ENCODE results near the gene PLXNA2.

GRCh38 chr1:208088319-208088718, 155.9 kb downstream of the PLXNA2 start:
- TF ChIP-seq POLR2AphosphoS5 (IDR thresholded peaks at IDR 0.05; ENCODE audit: low read depth, low read length), result no peak
- no peak for TF ChIP-seq TAF1 (IDR thresholded peaks at IDR 0.05; ENCODE audit: borderline replicate concordance, low read depth, low read length)
- TF ChIP-seq POLR2A (IDR thresholded peaks at IDR 0.05; ENCODE audit: low read depth, low read length), result no peak

Data from GM12892 (cell line).